ENCODE data around the gene PFN4. TPM values are rescaled to one million over a fixed set of nuclear protein-coding genes. Genes with fewer than 3 reads are reported as not detected.

PFN4 gene
- total and polyA plus RNA-seq, 9 of the 15 experiments (the other 6 are each of a cell fraction or from before 2014, with no cell fraction given): 0.07 to 0.54 (median 0.31) TPM; not detected in 2

DNA sequence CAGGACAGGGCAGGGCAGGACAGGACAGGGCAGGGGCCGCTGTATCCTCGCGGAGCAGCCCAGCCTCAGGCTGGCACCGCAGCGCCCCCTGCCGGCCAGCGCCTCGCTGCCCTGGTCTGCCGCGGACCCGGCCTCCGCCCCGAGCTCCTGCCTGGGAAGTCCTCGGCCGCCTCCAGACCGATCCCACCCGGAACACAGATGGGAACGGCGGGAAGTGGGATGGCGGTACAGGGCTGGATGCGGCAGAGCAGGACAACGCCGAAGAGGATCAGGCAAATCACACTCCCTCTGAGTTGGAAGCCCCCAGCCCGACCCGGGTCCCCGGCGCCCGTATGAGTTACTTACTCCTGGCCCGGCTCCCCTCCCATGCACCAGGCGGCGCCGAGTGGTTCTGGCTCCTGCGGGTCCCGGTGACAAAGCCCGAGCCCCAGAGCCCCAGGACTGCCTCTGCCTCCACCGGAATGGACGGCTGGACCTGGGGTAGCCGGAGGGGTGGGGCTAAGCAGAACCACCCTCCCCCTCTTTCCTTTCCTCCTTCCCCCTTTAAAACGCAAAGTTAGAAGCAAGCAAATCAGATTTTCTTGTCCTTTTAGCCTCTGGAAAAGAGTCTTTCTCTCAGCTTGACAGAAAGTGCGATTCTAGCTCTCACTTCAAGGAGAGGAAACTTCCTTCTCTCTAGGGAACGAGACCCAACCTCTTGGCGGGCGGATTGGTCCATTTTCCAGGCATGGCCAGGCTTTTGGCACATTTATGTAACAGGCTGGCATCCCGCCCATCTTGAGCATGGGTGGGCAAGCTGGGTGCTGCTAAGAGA is 38.5 kb downstream of the PFN4 start, which contains the start of gene TP53I3 (continued):
- TF ChIP-seq, protein P1, sequence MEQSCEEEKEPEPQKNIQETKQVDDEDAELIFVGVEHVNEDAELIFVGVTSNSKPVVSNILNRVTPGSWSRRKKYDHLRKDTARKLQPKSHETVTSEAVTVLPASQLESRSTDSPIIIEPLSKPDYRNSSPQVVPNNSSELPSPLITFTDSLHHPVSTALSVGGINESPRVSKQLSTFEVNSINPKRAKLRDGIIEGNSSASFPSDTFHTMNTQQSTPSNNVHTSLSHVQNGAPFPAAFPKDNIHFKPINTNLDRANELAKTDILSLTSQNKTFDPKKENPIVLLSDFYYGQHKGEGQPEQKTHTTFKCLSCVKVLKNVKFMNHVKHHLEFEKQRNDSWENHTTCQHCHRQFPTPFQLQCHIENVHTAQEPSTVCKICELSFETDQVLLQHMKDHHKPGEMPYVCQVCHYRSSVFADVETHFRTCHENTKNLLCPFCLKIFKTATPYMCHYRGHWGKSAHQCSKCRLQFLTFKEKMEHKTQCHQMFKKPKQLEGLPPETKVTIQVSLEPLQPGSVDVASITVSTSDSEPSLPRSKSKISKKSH (CRISPR knock-in tag; IDR thresholded peaks at IDR 0.05): no peak
- TF ChIP-seq PTRF (tag; IDR thresholded peaks at IDR 0.05): no peak
- peak; percentile 30 for TF ChIP-seq HNRNPLL (IDR thresholded peaks at IDR 0.05; ENCODE audit: low read depth, low read length, poor library complexity, severe bottlenecking)
- TF ChIP-seq ZNF764 (CRISPR knock-in tag; IDR thresholded peaks at IDR 0.05; ENCODE audit: low read depth): no peak
- no peak for TF ChIP-seq ZNF408 (CRISPR knock-in tag; IDR thresholded peaks at IDR 0.05; ENCODE audit: low read depth)
- no peak for TF ChIP-seq ZNF75A (CRISPR knock-in tag; IDR thresholded peaks at IDR 0.05)
- no peak; the same call in 1 of the 2 replicates for TF ChIP-seq XRCC5 (IDR thresholded peaks at IDR 0.05; ENCODE audit: low read depth, low read length)
- TF ChIP-seq NONO (IDR thresholded peaks at IDR 0.05; ENCODE audit: low read depth in 2 of 2, low read length in 1 of 2): peak; percentile 72 to 73; a peak in 2 of 4 replicates
- TF ChIP-seq NFE2 (IDR thresholded peaks at IDR 0.05; ENCODE audit: low read depth): no peak
- TF ChIP-seq PRPF4 (IDR thresholded peaks at IDR 0.05; ENCODE audit: insufficient read depth, low read depth, low read length, poor library complexity, severe bottlenecking): no peak
- TF ChIP-seq ETV6 (IDR thresholded peaks at IDR 0.05; ENCODE audit: borderline replicate concordance in 1 of 2, low read depth in 2 of 2, low read length in 1 of 2): no peak
- TF ChIP-seq ETV6 (CRISPR knock-in tag; IDR thresholded peaks at IDR 0.05; ENCODE audit: borderline replicate concordance): no peak
- TF ChIP-seq CREBBP (IDR thresholded peaks at IDR 0.05; ENCODE audit: low read depth, low read length): no peak
- TF ChIP-seq SUPT5H (IDR thresholded peaks at IDR 0.05): peak; percentile 77
- peak; percentile 40 for TF ChIP-seq ASH1L (IDR thresholded peaks at IDR 0.05; ENCODE audit: borderline replicate concordance, low read depth, partially characterized antibody)
- no peak for TF ChIP-seq XRCC4 (IDR thresholded peaks at IDR 0.05; ENCODE audit: extremely low read depth, insufficient read depth, insufficient read length)
- TF ChIP-seq NFE2L1 (tag; IDR thresholded peaks at IDR 0.05; ENCODE audit: borderline replicate concordance, low read depth): no peak
- TF ChIP-seq NFRKB (IDR thresholded peaks at IDR 0.05; ENCODE audit: low read depth): peak; percentile 80
- TF ChIP-seq SLC30A9 (CRISPR knock-in tag; IDR thresholded peaks at IDR 0.05): no peak
- TF ChIP-seq FOXP1 (CRISPR knock-in tag; IDR thresholded peaks at IDR 0.05): no peak
- no peak for TF ChIP-seq TCFL5 (CRISPR knock-in tag; conservative IDR thresholded peaks at IDR 0.05)
- TF ChIP-seq XRCC3 (IDR thresholded peaks at IDR 0.05): no peak
- TF ChIP-seq SRSF3 (IDR thresholded peaks at IDR 0.05; ENCODE audit: insufficient read depth, low read length): no peak
- TF ChIP-seq SMARCA5 (IDR thresholded peaks at IDR 0.05): no peak
- no peak; a peak in 1 of 4 replicates for TF ChIP-seq TRIM24 (IDR thresholded peaks at IDR 0.05)
- no peak for TF ChIP-seq DDX20 (tag; IDR thresholded peaks at IDR 0.05; ENCODE audit: low read depth)
- no peak; the same call in 1 of the 2 replicates for TF ChIP-seq MBD2 (IDR thresholded peaks at IDR 0.05; ENCODE audit: borderline replicate concordance, low read depth)
- TF ChIP-seq ZNF785 (CRISPR knock-in tag; IDR thresholded peaks at IDR 0.05): no peak
- TF ChIP-seq HNRNPH1 (optimal IDR thresholded peaks at IDR 0.05; ENCODE audit: low read depth, low read length): no peak
- TF ChIP-seq TAF7 (tag; IDR thresholded peaks at IDR 0.05): 0 out of 2 replicates have a peak, but pooled peaks have one; percentile 42
- TF ChIP-seq ETV1 (tag; conservative IDR thresholded peaks at IDR 0.05; ENCODE audit: low read depth): no peak
